Ishikawa (cell line): ENCODE results near the gene DAND5.

ENCODE experiments used
- CEBPB ChIP-seq: IDR thresholded peaks from 2 replicates; pipeline ENCODE4 v1.6.1; 2012
- CREB1 ChIP-seq: IDR thresholded peaks from 2 replicates; pipeline ENCODE4 v1.6.1; 2012; ENCODE audit warnings: low read depth
- EGR1 ChIP-seq: IDR thresholded peaks from 2 replicates; pipeline ENCODE4 v1.6.1; 2012
- FOXM1 ChIP-seq: IDR thresholded peaks from 2 replicates; pipeline ENCODE4 v1.6.1; 2012; ENCODE audit warnings: low read depth, borderline replicate concordance
- MAX ChIP-seq: IDR thresholded peaks from 2 replicates; pipeline ENCODE4 v1.6.1; 2012
- NFIC ChIP-seq: IDR thresholded peaks from 2 replicates; pipeline ENCODE4 v1.6.1; 2012
- RAD21 ChIP-seq: IDR thresholded peaks from 2 replicates; pipeline ENCODE4 v1.6.1; 2012; ENCODE audit warnings: low read depth
- REST ChIP-seq: IDR thresholded peaks from 2 replicates; pipeline ENCODE4 v1.6.1; 2012; ENCODE audit warnings: low read depth, mild to moderate bottlenecking
- TAF1 ChIP-seq: IDR thresholded peaks from 2 replicates; pipeline ENCODE4 v1.6.1; 2012; ENCODE audit warnings: low read depth, mild to moderate bottlenecking
- TCF12 ChIP-seq: IDR thresholded peaks from 2 replicates; pipeline ENCODE4 v1.6.1; 2012; ENCODE audit warnings: low read depth
- TEAD4 ChIP-seq: IDR thresholded peaks from 2 replicates; pipeline ENCODE4 v1.6.1; 2012
- USF1 ChIP-seq: IDR thresholded peaks from 2 replicates; pipeline ENCODE4 v1.6.1; 2012
- YY1 ChIP-seq: IDR thresholded peaks from 2 replicates; pipeline ENCODE4 v1.6.1; 2012; ENCODE audit warnings: low read depth
- ZBTB7A ChIP-seq: IDR thresholded peaks from 2 replicates; pipeline ENCODE4 v1.6.1; 2012; ENCODE audit warnings: low read depth

Gene DAND5

GRCh38 chr19:13022859-13023636, 53.7 kb downstream of the DAND5 start:
- no peak for TF ChIP-seq YY1
- TF ChIP-seq CREB1 = no peak
- no peak for TF ChIP-seq NFIC
- TF ChIP-seq TEAD4 = no peak
- no peak for TF ChIP-seq TAF1
- TF ChIP-seq USF1 = no peak
- TF ChIP-seq ZBTB7A = no peak
- TF ChIP-seq MAX = no peak
- no peak for TF ChIP-seq CEBPB
- no peak for TF ChIP-seq EGR1
- no peak for TF ChIP-seq RAD21
- TF ChIP-seq REST = no peak
- no peak for TF ChIP-seq FOXM1
- no peak for TF ChIP-seq TCF12

GRCh38 chr19:13023656-13024055, 54.3 kb downstream of the DAND5 start:
- no peak for TF ChIP-seq RAD21
